GM18870 (cell line): ENCODE measurements around the gene CAMK2A.

Experiments used
- ATAC-seq: cut with Tn5 transposase; IDR thresholded peaks from one replicate; pipeline ENCODE4 v1.9.1; 2021; ENCODE audit warnings: moderate library complexity; ENCODE audit not compliant: unreplicated experiment

Gene CAMK2A

GRCh38 chr5:150289551-150290390, at the start of gene CAMK2A:
Gene CAMK2A, minus strand, starts transcription at chr5:150289773. Its CDS starts 148 bp downstream, at chr5:150289625.
- ATAC-seq: no peak

GRCh38 chr5:150339165-150339564, 49.6 kb upstream of the CAMK2A start:
- ATAC-seq: no peak

- no peak for ATAC-seq
These were observed 49.0 kb upstream of the CAMK2A start for GRCh38 chr5:150338546-150338945.

GRCh38 chr5:150335778-150336177, 46.2 kb upstream of the CAMK2A start:
- no peak for ATAC-seq

GRCh38 chr5:150333400-150333799, 43.8 kb upstream of the CAMK2A start:
- no peak for ATAC-seq

GRCh38 chr5:150329881-150330876, 40.6 kb upstream of the CAMK2A start:
- no peak for ATAC-seq

DNA sequence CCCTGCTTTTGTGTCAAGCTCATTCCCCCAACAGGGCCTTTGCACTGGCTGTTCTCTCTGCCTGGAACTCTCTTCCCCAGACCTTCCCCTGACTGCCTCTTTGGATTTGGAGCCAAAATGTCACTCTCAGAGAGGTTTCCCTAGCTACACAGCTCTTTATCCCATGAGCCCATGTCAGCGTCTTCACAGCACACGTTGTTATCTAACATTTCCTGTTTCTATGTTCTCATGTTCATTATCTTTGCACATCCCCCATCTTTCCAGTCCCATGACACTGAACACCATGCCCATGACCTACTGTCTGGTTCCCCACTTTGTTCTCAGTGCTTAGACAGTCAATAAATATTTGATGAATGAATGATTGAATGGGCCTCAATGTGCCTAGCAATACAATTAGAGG, 39.5 kb upstream of the CAMK2A start:
- no peak for ATAC-seq

GRCh38 chr5:150328515-150328914, 38.9 kb upstream of the CAMK2A start:
- no peak for ATAC-seq

DNA sequence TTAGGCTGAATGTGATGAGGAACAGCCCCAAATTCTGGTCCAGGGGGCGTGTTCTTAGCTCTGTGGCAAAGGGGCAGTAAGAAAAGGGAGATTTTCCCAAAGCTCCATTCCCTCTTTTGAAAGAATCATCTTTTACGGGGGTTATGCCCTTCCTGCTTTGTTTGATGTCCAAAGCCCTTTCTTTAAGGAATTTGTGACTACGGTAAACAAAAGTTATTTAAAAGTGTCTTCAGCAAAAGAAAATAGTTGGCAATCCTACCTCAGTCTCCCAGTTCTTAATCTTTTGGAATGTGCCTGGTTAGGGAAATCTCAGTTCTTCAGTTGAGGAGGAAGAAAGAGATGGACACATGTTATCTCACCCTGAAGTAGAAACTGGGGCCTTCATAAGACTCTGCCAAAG, 37.6 kb upstream of the CAMK2A start:
- ATAC-seq: no peak

- no peak for ATAC-seq
These were observed 37.1 kb upstream of the CAMK2A start for GRCh38 chr5:150326707-150327106.

GRCh38 chr5:150325426-150325825, 35.9 kb upstream of the CAMK2A start:
- no peak for ATAC-seq

DNA sequence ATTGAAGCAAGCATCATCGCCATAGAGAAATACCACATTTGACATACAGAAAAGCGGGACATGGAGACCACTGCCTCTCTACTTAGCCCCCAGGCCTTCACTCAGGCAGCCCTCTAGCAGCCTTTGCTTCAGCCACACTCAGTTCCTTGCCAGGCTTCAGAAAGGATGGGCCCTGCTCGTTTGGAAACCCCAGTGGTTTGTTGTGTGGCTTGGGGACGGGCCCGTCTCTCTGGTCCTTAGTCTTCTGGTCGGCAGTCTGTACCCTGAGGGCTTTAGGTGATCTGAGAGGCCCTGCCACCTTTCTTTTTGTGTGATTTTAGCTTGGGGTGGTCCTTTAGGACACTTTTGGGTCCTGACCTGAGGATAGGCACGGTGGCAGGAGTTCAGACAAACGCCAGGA, 34.2 kb upstream of the CAMK2A start:
- no peak for ATAC-seq

- no peak for ATAC-seq
These were observed 33.5 kb upstream of the CAMK2A start for GRCh38 chr5:150323092-150323491.

DNA sequence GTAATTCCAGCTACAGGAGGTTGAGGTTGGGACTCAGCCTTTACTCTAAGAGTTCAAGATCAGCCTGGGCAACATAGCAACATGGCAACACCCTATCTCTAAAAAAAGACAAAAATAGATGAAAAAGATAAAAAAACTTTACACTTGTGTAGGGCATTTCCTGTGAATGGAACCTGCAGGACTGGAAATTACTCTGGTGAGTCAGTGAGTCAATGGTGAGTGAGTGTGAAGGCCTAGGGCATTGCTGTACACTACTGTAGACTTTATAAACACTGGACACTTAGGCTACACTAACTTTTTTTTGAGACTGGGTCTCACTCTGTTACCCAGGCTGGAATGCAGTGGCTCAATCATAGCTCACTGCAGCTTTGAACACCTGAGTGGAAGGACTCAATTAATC, 32.6 kb upstream of the CAMK2A start:
- no peak for ATAC-seq

- no peak for ATAC-seq
These were observed 32.2 kb upstream of the CAMK2A start for GRCh38 chr5:150321784-150322183.

GRCh38 chr5:150321211-150321610, 31.6 kb upstream of the CAMK2A start:
- no peak for ATAC-seq

- no peak for ATAC-seq
These were observed 30.6 kb upstream of the CAMK2A start for GRCh38 chr5:150320044-150320613.

DNA sequence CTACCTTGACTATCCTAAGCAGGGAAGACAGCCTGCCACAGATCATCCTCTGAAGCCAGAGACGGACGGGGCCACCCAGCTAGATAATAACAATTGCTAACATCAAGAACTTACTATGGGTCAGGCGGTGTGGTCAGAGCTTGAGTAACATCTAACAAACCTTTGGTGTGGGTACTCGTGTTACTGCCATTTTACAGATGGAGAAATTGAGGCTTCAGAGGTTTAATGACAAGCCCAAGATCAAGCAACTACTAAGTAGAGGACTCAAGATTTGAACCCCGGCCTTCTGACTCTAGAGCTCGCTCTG, 29.9 kb upstream of the CAMK2A start:
- ATAC-seq: no peak

- no peak for ATAC-seq
These were observed 29.3 kb upstream of the CAMK2A start for GRCh38 chr5:150318613-150319483.
